ENCODE results near the gene OTUB2. TPM values are rescaled to one million over a fixed set of nuclear protein-coding genes. Genes with fewer than 3 reads are reported as not detected.

The OTUB2 gene
- total RNA-seq, 1 donor from 2014 or later, result 1.7 TPM

GRCh38 chr14:94024549-94024948 is 1.6 kb upstream of the OTUB2 start:
- no peaks in the 10 kb centered on the region for H3K9me3 ChIP-seq
- no peak overlapping the region for H3K4me3 ChIP-seq
- no peak for DNase-seq (ENCODE audit: extremely low spot score in 2 of 2)
- TF ChIP-seq POLR2A (IDR thresholded peaks at IDR 0.05) (no peak), POLR2AphosphoS5 (IDR thresholded peaks at IDR 0.05; ENCODE audit: insufficient read depth in 1 of 2, low read depth in 1 of 2) (no peak), CTCF (IDR thresholded peaks at IDR 0.05) (no peak)
- intact Hi-C loops (cut with DNase I), result no loop called here
- no peak overlapping the region for H3K27ac ChIP-seq
- H3K36me3 ChIP-seq, result no peaks in the 10 kb centered on the region
- peaks cover 11% of the 10 kb centered on the region for H3K4me1 ChIP-seq
- H3K27me3 ChIP-seq, result no peaks in the 10 kb centered on the region

- H3K9me3 ChIP-seq, result no peaks in the 10 kb centered on the region
- H3K36me3 ChIP-seq, result no peaks in the 10 kb centered on the region
- peak overlapping the region; percentile 53 to 65 for H3K4me3 ChIP-seq
- intact Hi-C loops (cut with DNase I), result no loop called here
- TF ChIP-seq POLR2AphosphoS5 (IDR thresholded peaks at IDR 0.05; ENCODE audit: insufficient read depth in 1 of 2, low read depth in 1 of 2) (no peak), POLR2A (IDR thresholded peaks at IDR 0.05) (no peak), CTCF (IDR thresholded peaks at IDR 0.05) (no peak)
- peaks cover 11% of the 10 kb centered on the region for H3K4me1 ChIP-seq
- no peak for DNase-seq (ENCODE audit: extremely low spot score in 2 of 2)
- H3K27me3 ChIP-seq, result no peaks in the 10 kb centered on the region
- H3K27ac ChIP-seq, result no peak overlapping the region
These were observed 420 bp upstream of the OTUB2 start for GRCh38 chr14:94025720-94026119.

GRCh38 chr14:94026889-94027469 is 839 bp downstream of the OTUB2 start:
- Histone ChIP-seq H3K36me3 (no peaks in the 10 kb centered on the region), H3K4me3 (peak overlapping the region; percentile 53 to 65), H3K9me3 (no peaks in the 10 kb centered on the region), H3K27me3 (no peaks in the 10 kb centered on the region), H3K4me1 (peaks cover 11% of the 10 kb centered on the region), H3K27ac (peak overlapping the region; percentile 52)
- no peak for DNase-seq (ENCODE audit: extremely low spot score in 2 of 2)
- TF ChIP-seq CTCF (IDR thresholded peaks at IDR 0.05) (no peak), POLR2AphosphoS5 (IDR thresholded peaks at IDR 0.05; ENCODE audit: insufficient read depth in 1 of 2, low read depth in 1 of 2) (no peak), POLR2A (IDR thresholded peaks at IDR 0.05) (no peak)
- intact Hi-C loops (cut with DNase I), result no loop called here

GRCh38 chr14:94027566-94028449 is 1.7 kb downstream of the OTUB2 start:
- TF ChIP-seq POLR2AphosphoS5 (IDR thresholded peaks at IDR 0.05; ENCODE audit: insufficient read depth in 1 of 2, low read depth in 1 of 2) (peak in 1 of 2 donors; percentile 21), CTCF (IDR thresholded peaks at IDR 0.05) (no peak), POLR2A (IDR thresholded peaks at IDR 0.05) (no peak)
- intact Hi-C loops (cut with DNase I), result no loop called here

GRCh38 chr14:94028450-94028826 is 2.3 kb downstream of the OTUB2 start:
- H3K27ac ChIP-seq, result no peak overlapping the region
- H3K27me3 ChIP-seq, result no peaks in the 10 kb centered on the region
- TF ChIP-seq POLR2AphosphoS5 (IDR thresholded peaks at IDR 0.05; ENCODE audit: insufficient read depth in 1 of 2, low read depth in 1 of 2), result no peak
- TF ChIP-seq POLR2A (IDR thresholded peaks at IDR 0.05), result no peak
- no peak for TF ChIP-seq CTCF (IDR thresholded peaks at IDR 0.05)
- H3K9me3 ChIP-seq, result no peaks in the 10 kb centered on the region
- no peak overlapping the region for H3K4me3 ChIP-seq
- H3K36me3 ChIP-seq, result no peaks in the 10 kb centered on the region
- H3K4me1 ChIP-seq, result peaks cover 11% of the 10 kb centered on the region
- intact Hi-C loops (cut with DNase I), result no loop called here
- DNase-seq (ENCODE audit: extremely low spot score in 2 of 2), result no peak

More at GRCh38 chr14:94027566-94028449, 1.7 kb downstream of the OTUB2 start:
- H3K4me3 ChIP-seq, result no peak overlapping the region
- no peaks in the 10 kb centered on the region for H3K36me3 ChIP-seq
- no peaks in the 10 kb centered on the region for H3K27me3 ChIP-seq
- no peak for DNase-seq (ENCODE audit: extremely low spot score in 2 of 2)
- no peak overlapping the region for H3K27ac ChIP-seq
- peaks cover 11% of the 10 kb centered on the region for H3K4me1 ChIP-seq
- no peaks in the 10 kb centered on the region for H3K9me3 ChIP-seq

All from vagina (tissue), 2 donors.